ENCODE data around the gene ABCA13. TPM values are rescaled to one million over a fixed set of nuclear protein-coding genes. Genes with fewer than 3 reads are reported as not detected.

The ABCA13 gene
- polyA plus RNA-seq, 1 of the 3 experiments (the other 2 are of a cell fraction): not detected

DNA sequence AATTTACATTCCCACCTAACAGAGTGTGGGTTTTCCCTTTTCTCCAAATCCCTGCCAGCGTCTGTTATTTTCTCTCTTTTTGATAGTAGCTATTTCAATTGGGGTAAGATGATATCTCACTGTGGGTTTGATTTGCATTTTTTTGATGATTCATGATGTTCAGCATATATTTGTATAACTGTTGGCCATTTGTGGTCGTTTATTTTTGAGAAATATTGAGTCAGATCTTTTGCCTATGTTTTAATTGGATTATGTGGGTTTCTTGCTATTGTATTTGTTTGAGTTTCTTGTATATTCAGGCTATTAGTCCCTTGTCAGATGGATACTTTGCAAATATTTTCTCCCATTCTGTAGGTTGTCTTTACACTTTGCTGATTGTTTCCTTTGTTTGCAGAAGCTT lies 193.8 kb downstream of the ABCA13 start:
- no peaks in the 10 kb centered on the region for H3K9me2 ChIP-seq
- no peak overlapping the region for H3K9ac ChIP-seq
- no peaks in the 10 kb centered on the region for H3K9me3 ChIP-seq
- ChIA-PET CTCF (no interaction called here), POLR2A (no interaction called here)
- DNase-seq: no peak
- H3K4me2 ChIP-seq: no peak overlapping the region
- no peak overlapping the region for H3K27ac ChIP-seq (ENCODE audit: low read depth in 2 of 2, low read length in 1 of 2)
- H4K20me1 ChIP-seq (ENCODE audit: insufficient read depth): no peaks in the 10 kb centered on the region
- H3K4me3 ChIP-seq (ENCODE audit: low read depth in 2 of 2, low read length in 1 of 2): no peak overlapping the region
- H3K4me1 ChIP-seq (ENCODE audit: control insufficient read depth in 1 of 2, insufficient read depth in 2 of 2, low read depth in 1 of 2, low read length in 1 of 2): no peaks in the 10 kb centered on the region
- no peaks in the 10 kb centered on the region for H3K36me3 ChIP-seq (replicated peaks in 1 of 2; ENCODE audit: control insufficient read depth in 1 of 2, insufficient read depth in 2 of 2, low read length in 1 of 2)
- H3F3A ChIP-seq (replicated peaks; ENCODE audit: insufficient read depth): no peaks in the 10 kb centered on the region
- no peaks in the 10 kb centered on the region for H3K27me3 ChIP-seq (ENCODE audit: insufficient read depth)
- TF ChIP-seq CHD2 (IDR thresholded peaks at IDR 0.05; ENCODE audit: low read length, partially characterized antibody): no peak
- no peak for TF ChIP-seq SMC3 (IDR thresholded peaks at IDR 0.05; ENCODE audit: low read depth, low read length)
- TF ChIP-seq MXI1 (IDR thresholded peaks at IDR 0.05; ENCODE audit: low read depth, low read length): no peak
- H2AFZ ChIP-seq (ENCODE audit: low read depth): no peak overlapping the region
- 1% methylated on average over 2 of the region's 2 CpGs for WGBS (ENCODE audit: low lambda C conversion rate)
- H3K79me2 ChIP-seq (ENCODE audit: insufficient read depth): no peaks in the 10 kb centered on the region

DNA sequence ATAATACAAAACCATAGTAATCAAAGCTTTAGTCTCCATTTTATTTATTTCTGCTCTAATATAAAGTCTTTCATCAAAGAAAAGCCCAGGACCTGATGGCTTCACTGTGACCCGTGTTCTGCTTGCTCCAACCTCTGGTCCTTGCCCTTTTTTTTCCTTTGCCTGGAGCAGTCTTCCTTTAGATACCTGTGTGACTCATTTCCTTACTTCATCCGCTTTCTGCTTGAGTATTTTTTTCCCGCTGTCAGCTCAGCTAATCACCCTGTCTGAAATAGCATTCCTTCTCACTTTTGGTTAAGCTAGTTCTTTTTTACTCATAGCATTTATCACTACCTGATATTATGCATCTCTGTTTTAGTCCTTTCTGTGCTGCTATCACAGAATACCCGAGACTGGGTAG lies 194.8 kb downstream of the ABCA13 start:
- DNase-seq: no peak
- Histone ChIP-seq H3K4me2 (no peak overlapping the region), H3K4me1 (ENCODE audit: control insufficient read depth in 1 of 2, insufficient read depth in 2 of 2, low read depth in 1 of 2, low read length in 1 of 2) (no peaks in the 10 kb centered on the region), H4K20me1 (ENCODE audit: insufficient read depth) (no peaks in the 10 kb centered on the region), H3K9me2 (no peaks in the 10 kb centered on the region), H3K36me3 (replicated peaks in 1 of 2; ENCODE audit: control insufficient read depth in 1 of 2, insufficient read depth in 2 of 2, low read length in 1 of 2) (no peaks in the 10 kb centered on the region), H3F3A (replicated peaks; ENCODE audit: insufficient read depth) (no peaks in the 10 kb centered on the region), H2AFZ (ENCODE audit: low read depth) (no peak overlapping the region), H3K9me3 (no peaks in the 10 kb centered on the region; the same call in 1 of the 2 replicates), H3K4me3 (ENCODE audit: low read depth in 2 of 2, low read length in 1 of 2) (no peak overlapping the region), H3K27ac (ENCODE audit: low read depth in 2 of 2, low read length in 1 of 2) (no peak overlapping the region), H3K9ac (no peak overlapping the region), H3K79me2 (ENCODE audit: insufficient read depth) (no peaks in the 10 kb centered on the region), H3K27me3 (ENCODE audit: insufficient read depth) (no peaks in the 10 kb centered on the region)
- under 1% methylated on average over 4 of the region's 4 CpGs for WGBS (ENCODE audit: low lambda C conversion rate)
- no peak for TF ChIP-seq YY1 (IDR thresholded peaks at IDR 0.05; ENCODE audit: low read depth)
- TF ChIP-seq, protein P1, sequence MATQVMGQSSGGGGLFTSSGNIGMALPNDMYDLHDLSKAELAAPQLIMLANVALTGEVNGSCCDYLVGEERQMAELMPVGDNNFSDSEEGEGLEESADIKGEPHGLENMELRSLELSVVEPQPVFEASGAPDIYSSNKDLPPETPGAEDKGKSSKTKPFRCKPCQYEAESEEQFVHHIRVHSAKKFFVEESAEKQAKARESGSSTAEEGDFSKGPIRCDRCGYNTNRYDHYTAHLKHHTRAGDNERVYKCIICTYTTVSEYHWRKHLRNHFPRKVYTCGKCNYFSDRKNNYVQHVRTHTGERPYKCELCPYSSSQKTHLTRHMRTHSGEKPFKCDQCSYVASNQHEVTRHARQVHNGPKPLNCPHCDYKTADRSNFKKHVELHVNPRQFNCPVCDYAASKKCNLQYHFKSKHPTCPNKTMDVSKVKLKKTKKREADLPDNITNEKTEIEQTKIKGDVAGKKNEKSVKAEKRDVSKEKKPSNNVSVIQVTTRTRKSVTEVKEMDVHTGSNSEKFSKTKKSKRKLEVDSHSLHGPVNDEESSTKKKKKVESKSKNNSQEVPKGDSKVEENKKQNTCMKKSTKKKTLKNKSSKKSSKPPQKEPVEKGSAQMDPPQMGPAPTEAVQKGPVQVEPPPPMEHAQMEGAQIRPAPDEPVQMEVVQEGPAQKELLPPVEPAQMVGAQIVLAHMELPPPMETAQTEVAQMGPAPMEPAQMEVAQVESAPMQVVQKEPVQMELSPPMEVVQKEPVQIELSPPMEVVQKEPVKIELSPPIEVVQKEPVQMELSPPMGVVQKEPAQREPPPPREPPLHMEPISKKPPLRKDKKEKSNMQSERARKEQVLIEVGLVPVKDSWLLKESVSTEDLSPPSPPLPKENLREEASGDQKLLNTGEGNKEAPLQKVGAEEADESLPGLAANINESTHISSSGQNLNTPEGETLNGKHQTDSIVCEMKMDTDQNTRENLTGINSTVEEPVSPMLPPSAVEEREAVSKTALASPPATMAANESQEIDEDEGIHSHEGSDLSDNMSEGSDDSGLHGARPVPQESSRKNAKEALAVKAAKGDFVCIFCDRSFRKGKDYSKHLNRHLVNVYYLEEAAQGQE (IDR thresholded peaks at IDR 0.05; ENCODE audit: low read depth, low read length): no peak
- TF ChIP-seq, protein P2, sequence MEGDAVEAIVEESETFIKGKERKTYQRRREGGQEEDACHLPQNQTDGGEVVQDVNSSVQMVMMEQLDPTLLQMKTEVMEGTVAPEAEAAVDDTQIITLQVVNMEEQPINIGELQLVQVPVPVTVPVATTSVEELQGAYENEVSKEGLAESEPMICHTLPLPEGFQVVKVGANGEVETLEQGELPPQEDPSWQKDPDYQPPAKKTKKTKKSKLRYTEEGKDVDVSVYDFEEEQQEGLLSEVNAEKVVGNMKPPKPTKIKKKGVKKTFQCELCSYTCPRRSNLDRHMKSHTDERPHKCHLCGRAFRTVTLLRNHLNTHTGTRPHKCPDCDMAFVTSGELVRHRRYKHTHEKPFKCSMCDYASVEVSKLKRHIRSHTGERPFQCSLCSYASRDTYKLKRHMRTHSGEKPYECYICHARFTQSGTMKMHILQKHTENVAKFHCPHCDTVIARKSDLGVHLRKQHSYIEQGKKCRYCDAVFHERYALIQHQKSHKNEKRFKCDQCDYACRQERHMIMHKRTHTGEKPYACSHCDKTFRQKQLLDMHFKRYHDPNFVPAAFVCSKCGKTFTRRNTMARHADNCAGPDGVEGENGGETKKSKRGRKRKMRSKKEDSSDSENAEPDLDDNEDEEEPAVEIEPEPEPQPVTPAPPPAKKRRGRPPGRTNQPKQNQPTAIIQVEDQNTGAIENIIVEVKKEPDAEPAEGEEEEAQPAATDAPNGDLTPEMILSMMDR (IDR thresholded peaks at IDR 0.05): no peak
- TF ChIP-seq POLR2AphosphoS5 (IDR thresholded peaks at IDR 0.05; ENCODE audit: low read depth, low read length): no peak
- no peak for TF ChIP-seq ELF1 (IDR thresholded peaks at IDR 0.05)
- TF ChIP-seq, protein P3, sequence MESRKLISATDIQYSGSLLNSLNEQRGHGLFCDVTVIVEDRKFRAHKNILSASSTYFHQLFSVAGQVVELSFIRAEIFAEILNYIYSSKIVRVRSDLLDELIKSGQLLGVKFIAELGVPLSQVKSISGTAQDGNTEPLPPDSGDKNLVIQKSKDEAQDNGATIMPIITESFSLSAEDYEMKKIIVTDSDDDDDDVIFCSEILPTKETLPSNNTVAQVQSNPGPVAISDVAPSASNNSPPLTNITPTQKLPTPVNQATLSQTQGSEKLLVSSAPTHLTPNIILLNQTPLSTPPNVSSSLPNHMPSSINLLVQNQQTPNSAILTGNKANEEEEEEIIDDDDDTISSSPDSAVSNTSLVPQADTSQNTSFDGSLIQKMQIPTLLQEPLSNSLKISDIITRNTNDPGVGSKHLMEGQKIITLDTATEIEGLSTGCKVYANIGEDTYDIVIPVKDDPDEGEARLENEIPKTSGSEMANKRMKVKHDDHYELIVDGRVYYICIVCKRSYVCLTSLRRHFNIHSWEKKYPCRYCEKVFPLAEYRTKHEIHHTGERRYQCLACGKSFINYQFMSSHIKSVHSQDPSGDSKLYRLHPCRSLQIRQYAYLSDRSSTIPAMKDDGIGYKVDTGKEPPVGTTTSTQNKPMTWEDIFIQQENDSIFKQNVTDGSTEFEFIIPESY (IDR thresholded peaks at IDR 0.05; ENCODE audit: borderline replicate concordance, low read depth): no peak
- TF ChIP-seq MXI1 (IDR thresholded peaks at IDR 0.05; ENCODE audit: low read depth, low read length): no peak
- no peak for TF ChIP-seq FOXJ3 (CRISPR knock-in tag; IDR thresholded peaks at IDR 0.05)
- no peak for TF ChIP-seq GATA2 (CRISPR knock-in tag; IDR thresholded peaks at IDR 0.05)
- TF ChIP-seq RCOR1 (IDR thresholded peaks at IDR 0.05; ENCODE audit: low read length): no peak
- no peak for TF ChIP-seq TCF12 (IDR thresholded peaks at IDR 0.05)
- TF ChIP-seq FOSL2 (IDR thresholded peaks at IDR 0.05; ENCODE audit: borderline replicate concordance, low read depth): no peak
- TF ChIP-seq, protein P4, sequence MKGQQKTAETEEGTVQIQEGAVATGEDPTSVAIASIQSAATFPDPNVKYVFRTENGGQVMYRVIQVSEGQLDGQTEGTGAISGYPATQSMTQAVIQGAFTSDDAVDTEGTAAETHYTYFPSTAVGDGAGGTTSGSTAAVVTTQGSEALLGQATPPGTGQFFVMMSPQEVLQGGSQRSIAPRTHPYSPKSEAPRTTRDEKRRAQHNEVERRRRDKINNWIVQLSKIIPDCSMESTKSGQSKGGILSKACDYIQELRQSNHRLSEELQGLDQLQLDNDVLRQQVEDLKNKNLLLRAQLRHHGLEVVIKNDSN (IDR thresholded peaks at IDR 0.05; ENCODE audit: borderline replicate concordance, low read depth): no peak
- no peak for TF ChIP-seq CHD2 (IDR thresholded peaks at IDR 0.05; ENCODE audit: low read length, partially characterized antibody)
- CTCF ChIA-PET: interaction anchor here (1.1 kb wide), 1 partner anchor 23 kb away, joined by 3 read pairs; no protein-coding TSS in a partner anchor
- POLR2A ChIA-PET: no interaction called here
